ENCODE results near the gene CLCNKB. TPM values are rescaled to one million over a fixed set of nuclear protein-coding genes. Genes with fewer than 3 reads are reported as not detected.

The CLCNKB gene
- total RNA-seq, 1 experiment from 2014 or later, result 0.81 TPM

DNA sequence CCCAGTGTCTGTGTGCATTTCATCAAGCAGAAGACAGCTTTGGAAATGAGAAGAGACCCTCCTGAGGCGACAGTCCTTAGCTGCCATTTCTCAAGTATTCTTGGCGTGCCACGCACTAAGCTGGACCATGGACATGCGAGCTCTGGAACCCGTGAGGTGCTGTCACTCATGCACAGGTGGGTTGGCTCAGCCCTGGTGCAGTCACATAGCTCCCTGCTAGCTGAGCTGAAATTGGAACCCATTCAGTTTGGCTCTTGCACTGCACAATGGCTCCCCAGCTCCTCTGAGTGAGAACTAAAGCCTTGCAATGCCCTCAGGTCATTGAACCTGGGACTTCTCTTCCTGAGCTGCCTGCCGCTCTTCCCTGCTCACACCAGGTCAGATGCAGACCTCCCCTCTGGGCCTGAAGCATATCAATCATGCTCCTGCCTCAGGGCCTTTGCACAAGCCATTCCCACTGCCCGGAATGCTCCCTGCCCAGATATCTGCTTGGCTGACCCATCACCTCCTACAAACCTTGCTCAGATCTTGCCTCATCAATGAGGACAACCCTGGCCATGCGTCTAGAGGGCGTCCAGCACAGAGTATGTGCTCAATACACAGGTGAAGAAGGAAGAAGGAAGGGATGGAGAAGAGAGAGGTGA lies 45.8 kb upstream of the CLCNKB start:
- ATAC-seq (no peak), DNase-seq (ENCODE audit: low read depth, low spot score) (no peak)
- H3K79me2 ChIP-seq (ENCODE audit: insufficient read depth, low read length), result no peaks in the 10 kb centered on the region
- no peak overlapping the region for H3K4me2 ChIP-seq (ENCODE audit: low read length)
- no peaks in the 10 kb centered on the region for H3K9me2 ChIP-seq (ENCODE audit: insufficient read depth)
- no peaks in the 10 kb centered on the region for H3K36me3 ChIP-seq (ENCODE audit: control insufficient read depth in 1 of 2, insufficient read depth in 2 of 2, low read length in 2 of 2)
- CTCF ChIA-PET, result interaction anchor here (1.7 to 2.0 kb wide), 2 partner anchors 182 to 206 kb away, joined by 5 to 8 read pairs; no protein-coding TSS in a partner anchor
- no peak overlapping the region for H3K27ac ChIP-seq (ENCODE audit: low read depth, low read length)
- no peak overlapping the region for H2AFZ ChIP-seq (ENCODE audit: low read depth, low read length, poor library complexity, severe bottlenecking)
- no peak overlapping the region for H3K4me3 ChIP-seq (replicated peaks in 1 of 2; ENCODE audit: low read depth in 1 of 2, low read length in 2 of 2)
- RAD21 ChIA-PET (ENCODE audit: low non-redundant PET in 1 of 2, low total read pairs in 2 of 2, uncharacterized antibody in 2 of 2, unreplicated experiment in 2 of 2), result no interaction called here
- POLR2A ChIA-PET, result interaction anchor here (1.0 kb wide), 1 partner anchor 198 kb away, joined by 3 read pairs; no protein-coding TSS in a partner anchor
- H3K9me3 ChIP-seq (ENCODE audit: control insufficient read depth in 1 of 2, insufficient read depth in 1 of 2, low read depth in 1 of 2, low read length in 2 of 2), result no peaks in the 10 kb centered on the region
- H3K9ac ChIP-seq (ENCODE audit: low read length), result no peak overlapping the region
- no peaks in the 10 kb centered on the region for H4K20me1 ChIP-seq (ENCODE audit: insufficient read depth)
- H3K27me3 ChIP-seq (ENCODE audit: insufficient read depth, low read length), result no peaks in the 10 kb centered on the region
- no peaks in the 10 kb centered on the region for H3K4me1 ChIP-seq (ENCODE audit: control insufficient read depth in 1 of 2, insufficient read depth in 2 of 2, low read length in 2 of 2)
- intact Hi-C loops (cut with micrococcal nuclease), result no loop called here
- BruUV-seq (replicated peaks), result no TSS peak
- TF ChIP-seq YY1 (IDR thresholded peaks at IDR 0.05; ENCODE audit: extremely low read depth, insufficient replicate concordance, low read depth, low read length), result no peak
- TF ChIP-seq, protein P1, sequence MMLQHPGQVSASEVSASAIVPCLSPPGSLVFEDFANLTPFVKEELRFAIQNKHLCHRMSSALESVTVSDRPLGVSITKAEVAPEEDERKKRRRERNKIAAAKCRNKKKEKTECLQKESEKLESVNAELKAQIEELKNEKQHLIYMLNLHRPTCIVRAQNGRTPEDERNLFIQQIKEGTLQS (IDR thresholded peaks at IDR 0.05), result no peak
- no peak for TF ChIP-seq ZFX (IDR thresholded peaks at IDR 0.05)
- TF ChIP-seq POLR2AphosphoS5 (IDR thresholded peaks at IDR 0.05; ENCODE audit: low read depth, low read length), result no peak
- TF ChIP-seq EZH2phosphoT487 (IDR thresholded peaks at IDR 0.05; ENCODE audit: borderline replicate concordance), result no peak
- no peak for TF ChIP-seq EZH2 (IDR thresholded peaks at IDR 0.05)
- no peak for TF ChIP-seq CEBPB (IDR thresholded peaks at IDR 0.05; ENCODE audit: low read depth)
- no peak for TF ChIP-seq JUND (IDR thresholded peaks at IDR 0.05)
- TF ChIP-seq SP1 (IDR thresholded peaks at IDR 0.05; ENCODE audit: low read depth), result no peak
- TF ChIP-seq SRF (IDR thresholded peaks at IDR 0.05; ENCODE audit: low read depth), result no peak
- TF ChIP-seq FOSL1 (IDR thresholded peaks at IDR 0.05; ENCODE audit: low read depth), result no peak
- no peak for TF ChIP-seq TCF7L2 (IDR thresholded peaks at IDR 0.05; ENCODE audit: borderline replicate concordance, extremely low read depth, insufficient read depth, insufficient read length)
- no peak for TF ChIP-seq CTCF (IDR thresholded peaks at IDR 0.05 in 2 of 3, conservative IDR thresholded peaks at IDR 0.05 in 1 of 3; ENCODE audit: borderline replicate concordance in 1 of 3, insufficient read depth in 1 of 3, low read depth in 2 of 3, low read length in 2 of 3)
- TF ChIP-seq EGR1 (IDR thresholded peaks at IDR 0.05; ENCODE audit: low read depth), result no peak
- no peak for TF ChIP-seq CBX3 (IDR thresholded peaks at IDR 0.05; ENCODE audit: low read depth)
- no peak for TF ChIP-seq SIN3A (IDR thresholded peaks at IDR 0.05; ENCODE audit: low read depth)

All from HCT116 (cell line).